K562 (cell line): ENCODE measurements around the gene AP3B2. TPM values are rescaled to one million over a fixed set of nuclear protein-coding genes. Genes with fewer than 3 reads are reported as not detected.

Experiments used
- CBX8 ChIP-seq: fragments of 200-600 bp; sonication (generic); IDR thresholded peaks from 2 replicates; pipeline ENCODE4 v1.6.1; 2012; ENCODE audit warnings: borderline replicate concordance, mixed run types, low read depth, mild to moderate bottlenecking, moderate library complexity, mixed read lengths, low read length, control low read depth, inconsistent platforms; ENCODE audit not compliant: poor library complexity, severe bottlenecking; ENCODE audit errors: extremely low read depth
- ETS2 ChIP-seq: IDR thresholded peaks from 2 replicates; pipeline ENCODE4 v1.6.1; 2016; ENCODE audit warnings: borderline replicate concordance, missing genetic modification characterization, mild to moderate bottlenecking, moderate library complexity, missing compliant biosample characterization; ENCODE audit not compliant: poor library complexity, severe bottlenecking
- KLF13 ChIP-seq: fragments of 450-650 bp; IDR thresholded peaks from 2 replicates; pipeline ENCODE4 v1.6.1; 2016; ENCODE audit warnings: missing genetic modification characterization, low read depth, mild to moderate bottlenecking, missing compliant biosample characterization, moderate library complexity, borderline replicate concordance
- MBD2 ChIP-seq: sonication (generic); IDR thresholded peaks from 2 replicates; pipeline ENCODE4 v1.6.1; 2016; ENCODE audit warnings: low read depth, borderline replicate concordance
- NR0B1 ChIP-seq: fragments of 450-650 bp; IDR thresholded peaks from one replicate; pipeline ENCODE4 v1.6.1; 2018; ENCODE audit warnings: mild to moderate bottlenecking, moderate library complexity; ENCODE audit not compliant: partially characterized antibody
- PHTF2 ChIP-seq: fragments of 250-450 bp; sonication (Bioruptor Pico); IDR thresholded peaks from 2 replicates; pipeline ENCODE4 v1.5.0; 2021; ENCODE audit warnings: mild to moderate bottlenecking
- PTRF ChIP-seq: fragments of 450-650 bp; IDR thresholded peaks from 2 replicates; pipeline ENCODE4 v1.6.1; 2016; ENCODE audit warnings: mild to moderate bottlenecking, missing genetic modification characterization, missing compliant biosample characterization
- RBBP5 ChIP-seq: fragments of 200-600 bp; sonication (generic); IDR thresholded peaks from 2 replicates; pipeline ENCODE4 v1.6.1; 2012; ENCODE audit warnings: borderline replicate concordance, mild to moderate bottlenecking, low read length, control low read depth, inconsistent platforms; ENCODE audit not compliant: insufficient read depth, poor library complexity, severe bottlenecking
- SMARCA5 ChIP-seq: fragments of 450-650 bp; IDR thresholded peaks from 2 replicates; pipeline ENCODE4 v1.6.1; 2016
- ZC3H11A ChIP-seq: IDR thresholded peaks from 2 replicates; pipeline ENCODE4 v1.6.1; 2012; ENCODE audit warnings: low read depth, low read length, improper control_type of control experiment
- polyA plus RNA-seq, 8 experiments: library from polyadenylated mRNA; depleted of rRNA in 4 of 8; stranded (reverse) in 5 of 8; unstranded in 3 of 8; fragments of >200 nt; fragmentation: Nextera tagmentation in 2 of 8; fragmentation: Illumina TruSeq in 1 of 8; extraction: Ambion mirVana in 2 of 8; extraction: Trizol in 1 of 8; gene quantifications; 2 replicates each; pipeline versions ENCODE4 v1.2.1 to v1.2.3, GENCODE V29; 2011 to 2014; ENCODE audit warnings: inconsistent platforms in 1 of 8, missing spikeins in 1 of 8
- total RNA-seq, 7 experiments: library from RNA; depleted of rRNA in 6 of 7; stranded (reverse); fragments of >200 nt in 6 of 7; fragmentation: Illumina TruSeq in 2 of 7; extraction: Trizol in 2 of 7; gene quantifications; 2 replicates each; pipeline versions ENCODE4 v1.2.1 to v1.2.3, GENCODE V29; 2011 to 2021; ENCODE audit warnings: low replicate concordance in 1 of 7
- TF ChIP-seq, protein P1 (sequence below), 2 experiments: fragments of 250-450 bp in 1 of 2; fragments of 450-650 bp in 1 of 2; sonication (Bioruptor Pico) in 1 of 2; IDR thresholded peaks; 2 replicates each; pipeline versions ENCODE4 v1.6.1 to v1.8.0; 2016 to 2021; ENCODE audit warnings: mild to moderate bottlenecking in 2 of 2, moderate library complexity in 2 of 2, missing compliant biosample characterization in 1 of 2, missing genetic modification characterization in 1 of 2
- TF ChIP-seq, protein P2 (sequence below), 2 experiments: fragments of 450-650 bp; formaldehyde crosslinking in 1 of 2; IDR thresholded peaks; 2 replicates each; pipeline versions ENCODE4 v1.4.0 to v1.6.1; 2014 to 2020; ENCODE audit warnings: mild to moderate bottlenecking in 2 of 2, borderline replicate concordance in 1 of 2, low read depth in 1 of 2

AP3B2 gene
- total and polyA plus RNA-seq, 9 of the 15 experiments (the other 6 are each of a cell fraction or from before 2014, with no cell fraction given): 0.03 to 0.15 (median 0.10) TPM; not detected in 2

GRCh38 chr15:82749951-82750830 is 40.5 kb upstream of the AP3B2 start (continued):
- TF ChIP-seq NR0B1: no peak
- no peak for TF ChIP-seq PTRF (tag)
- 0 out of 2 replicates have a peak, but pooled peaks have one; percentile 5 for TF ChIP-seq KLF13 (tag)
- TF ChIP-seq ZC3H11A: no peak
- TF ChIP-seq SMARCA5: no peak
- no peak for TF ChIP-seq CBX8
- no peak for TF ChIP-seq PHTF2
- TF ChIP-seq RBBP5: peak; percentile 82
- TF ChIP-seq, protein P1, sequence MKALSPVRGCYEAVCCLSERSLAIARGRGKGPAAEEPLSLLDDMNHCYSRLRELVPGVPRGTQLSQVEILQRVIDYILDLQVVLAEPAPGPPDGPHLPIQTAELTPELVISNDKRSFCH (CRISPR knock-in tag; IDR thresholded peaks at IDR 0.05): no peak
- TF ChIP-seq, protein P1 (tag; IDR thresholded peaks at IDR 0.05): no peak
- TF ChIP-seq MBD2: peak; percentile 56; the same call in 1 of the 2 replicates
- no peak for TF ChIP-seq ETS2 (tag)
- TF ChIP-seq, protein P2, sequence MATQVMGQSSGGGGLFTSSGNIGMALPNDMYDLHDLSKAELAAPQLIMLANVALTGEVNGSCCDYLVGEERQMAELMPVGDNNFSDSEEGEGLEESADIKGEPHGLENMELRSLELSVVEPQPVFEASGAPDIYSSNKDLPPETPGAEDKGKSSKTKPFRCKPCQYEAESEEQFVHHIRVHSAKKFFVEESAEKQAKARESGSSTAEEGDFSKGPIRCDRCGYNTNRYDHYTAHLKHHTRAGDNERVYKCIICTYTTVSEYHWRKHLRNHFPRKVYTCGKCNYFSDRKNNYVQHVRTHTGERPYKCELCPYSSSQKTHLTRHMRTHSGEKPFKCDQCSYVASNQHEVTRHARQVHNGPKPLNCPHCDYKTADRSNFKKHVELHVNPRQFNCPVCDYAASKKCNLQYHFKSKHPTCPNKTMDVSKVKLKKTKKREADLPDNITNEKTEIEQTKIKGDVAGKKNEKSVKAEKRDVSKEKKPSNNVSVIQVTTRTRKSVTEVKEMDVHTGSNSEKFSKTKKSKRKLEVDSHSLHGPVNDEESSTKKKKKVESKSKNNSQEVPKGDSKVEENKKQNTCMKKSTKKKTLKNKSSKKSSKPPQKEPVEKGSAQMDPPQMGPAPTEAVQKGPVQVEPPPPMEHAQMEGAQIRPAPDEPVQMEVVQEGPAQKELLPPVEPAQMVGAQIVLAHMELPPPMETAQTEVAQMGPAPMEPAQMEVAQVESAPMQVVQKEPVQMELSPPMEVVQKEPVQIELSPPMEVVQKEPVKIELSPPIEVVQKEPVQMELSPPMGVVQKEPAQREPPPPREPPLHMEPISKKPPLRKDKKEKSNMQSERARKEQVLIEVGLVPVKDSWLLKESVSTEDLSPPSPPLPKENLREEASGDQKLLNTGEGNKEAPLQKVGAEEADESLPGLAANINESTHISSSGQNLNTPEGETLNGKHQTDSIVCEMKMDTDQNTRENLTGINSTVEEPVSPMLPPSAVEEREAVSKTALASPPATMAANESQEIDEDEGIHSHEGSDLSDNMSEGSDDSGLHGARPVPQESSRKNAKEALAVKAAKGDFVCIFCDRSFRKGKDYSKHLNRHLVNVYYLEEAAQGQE (IDR thresholded peaks at IDR 0.05; ENCODE audit: borderline replicate concordance): peak; percentile 83
- TF ChIP-seq, protein P2 (CRISPR knock-in tag; IDR thresholded peaks at IDR 0.05; ENCODE audit: low read depth): no peak; the same call in 1 of the 2 replicates
